Cardiac muscle cell (in vitro differentiated cells and primary cell): ENCODE data around the gene EPHA4. TPM values are rescaled to one million over a fixed set of nuclear protein-coding genes. Genes with fewer than 3 reads are reported as not detected.
A peak's percentile ranks its signal among the peaks of the same experiment; 100 is the strongest.

Experiments
- DNase-seq, 2 donors: peaks; one replicate each; pipeline versions ENCODE4 v3.0.0 to v3.0.0-alpha.2; 2010 to 2017; ENCODE audit warnings: low read depth in 1 of 2, low spot score in 1 of 2
- H3K27ac ChIP-seq: fragments of 200-600 bp; sonication (generic); 2 replicates; pipeline ENCODE4 v1.5.1; 2016
- H3K27me3 ChIP-seq: fragments of 200-600 bp; sonication (generic); 2 replicates; pipeline ENCODE4 v1.6.0; 2016; ENCODE audit warnings: control low read depth
- H3K36me3 ChIP-seq: fragments of 200-600 bp; sonication (generic); 2 replicates; pipeline ENCODE4 v1.5.1; 2016; ENCODE audit warnings: control low read depth
- H3K4me1 ChIP-seq: fragments of 200-600 bp; sonication (generic); 2 replicates; pipeline ENCODE4 v1.8.1; 2017; ENCODE audit warnings: low read depth, mild to moderate bottlenecking, mixed run types
- H3K4me3 ChIP-seq: fragments of 200-600 bp; sonication (generic); 2 replicates; pipeline ENCODE4 v1.5.1; 2016; ENCODE audit warnings: mild to moderate bottlenecking
- H3K9me3 ChIP-seq: fragments of 200-600 bp; sonication (generic); 2 replicates; pipeline ENCODE4 v1.5.1; 2017; ENCODE audit warnings: low read depth, mild to moderate bottlenecking, control low read depth
- CTCF ChIP-seq: IDR thresholded peaks from 2 replicates; pipeline ENCODE4 v1.5.1; 2012; ENCODE audit warnings: low read depth, mild to moderate bottlenecking, low read length
- polyA plus RNA-seq: library from polyadenylated mRNA; unstranded; fragments of >200 nt; fragmentation: Nextera tagmentation; extraction: Ambion mirVana; gene quantifications from 2 replicates; pipeline ENCODE4 v1.2.1, GENCODE V29; 2016
- total RNA-seq: library from RNA; depleted of rRNA; stranded (reverse); fragments of >200 nt; gene quantifications from 2 replicates; pipeline ENCODE4 v1.2.3, GENCODE V29; 2016

Gene EPHA4
- total and polyA plus RNA-seq, 2 experiments from 2014 or later = 21.2 to 70.2 TPM

GRCh38 chr2:221415789-221416188 is 156.3 kb downstream of the EPHA4 start:
- no peaks in the 10 kb centered on the region for H3K9me3 ChIP-seq
- H3K4me1 ChIP-seq = no peaks in the 10 kb centered on the region
- no peak for DNase-seq
- H3K27me3 ChIP-seq = no peaks in the 10 kb centered on the region
- H3K27ac ChIP-seq = no peak overlapping the region
- no peak for TF ChIP-seq CTCF
- H3K36me3 ChIP-seq = peaks cover 15% of the 10 kb centered on the region
- no peak overlapping the region for H3K4me3 ChIP-seq

GRCh38 chr2:221412978-221413377 is 159.1 kb downstream of the EPHA4 start:
- Histone ChIP-seq H3K4me1 (no peaks in the 10 kb centered on the region), H3K9me3 (no peaks in the 10 kb centered on the region), H3K27ac (no peak overlapping the region), H3K27me3 (no peaks in the 10 kb centered on the region), H3K4me3 (no peak overlapping the region), H3K36me3 (no peaks in the 10 kb centered on the region)
- TF ChIP-seq CTCF = no peak
- DNase-seq = no peak

GRCh38 chr2:221410487-221410886 is 161.6 kb downstream of the EPHA4 start:
- Histone ChIP-seq H3K4me1 (no peaks in the 10 kb centered on the region), H3K27ac (no peak overlapping the region), H3K4me3 (no peak overlapping the region), H3K36me3 (no peaks in the 10 kb centered on the region), H3K9me3 (no peaks in the 10 kb centered on the region), H3K27me3 (no peaks in the 10 kb centered on the region)
- DNase-seq = no peak
- TF ChIP-seq CTCF = no peak

GRCh38 chr2:221407765-221408164 is 164.3 kb downstream of the EPHA4 start:
- no peak for DNase-seq
- TF ChIP-seq CTCF = no peak
- Histone ChIP-seq H3K36me3 (no peaks in the 10 kb centered on the region), H3K4me3 (no peak overlapping the region), H3K9me3 (no peaks in the 10 kb centered on the region), H3K27ac (no peak overlapping the region), H3K27me3 (no peaks in the 10 kb centered on the region), H3K4me1 (no peaks in the 10 kb centered on the region)

- Histone ChIP-seq H3K27me3 (no peaks in the 10 kb centered on the region), H3K4me3 (no peak overlapping the region), H3K27ac (no peak overlapping the region), H3K9me3 (no peaks in the 10 kb centered on the region), H3K4me1 (no peaks in the 10 kb centered on the region), H3K36me3 (no peaks in the 10 kb centered on the region)
- DNase-seq = no peak
- no peak for TF ChIP-seq CTCF
Observed at GRCh38 chr2:221405521-221405920, 166.6 kb downstream of the EPHA4 start.

GRCh38 chr2:221402072-221402471 is 170.0 kb downstream of the EPHA4 start:
- Histone ChIP-seq H3K4me1 (no peaks in the 10 kb centered on the region), H3K27ac (no peak overlapping the region), H3K36me3 (no peaks in the 10 kb centered on the region), H3K27me3 (no peaks in the 10 kb centered on the region), H3K4me3 (no peak overlapping the region), H3K9me3 (no peaks in the 10 kb centered on the region)
- TF ChIP-seq CTCF = no peak
- DNase-seq = peak in 1 of 2 donors; percentile 7
